Tongue (tissue), 2 donors: ENCODE results near the gene IL13. TPM values are rescaled to one million over a fixed set of nuclear protein-coding genes. Genes with fewer than 3 reads are reported as not detected.
"Not testable (repeated sequence)": the region's sequence is repeated elsewhere in the genome, so short reads cannot be mapped to it uniquely, and the experiment has no call there.

Experiments
- DNase-seq: peaks from one replicate; pipeline ENCODE4 v3.0.0-alpha.2; 2015
- total RNA-seq: library from RNA; depleted of rRNA; stranded (reverse); fragments of >200 nt; gene quantifications from one replicate; pipeline ENCODE4 v1.2.3, GENCODE V29; 2014

IL13 gene
- total RNA-seq, 1 donor from 2014 or later = not detected

- DNase-seq = no peak
These were observed 32.2 kb downstream of the IL13 start for GRCh38 chr5:132690156-132690555.

GRCh38 chr5:132691755-132692631 lies 34.0 kb downstream of the IL13 start:
- not testable (repeated sequence) for DNase-seq

GRCh38 chr5:132692632-132692967 lies 34.6 kb downstream of the IL13 start:
- no peak for DNase-seq

- DNase-seq = no peak
These were observed 38.0 kb downstream of the IL13 start for GRCh38 chr5:132695956-132696355.

GRCh38 chr5:132704875-132705274 lies 46.9 kb downstream of the IL13 start:
- no peak for DNase-seq

GRCh38 chr5:132708645-132709044 lies 50.7 kb downstream of the IL13 start:
- DNase-seq = no peak

Other genes with a start within 250 kb of the IL13 start
- 10.7 TPM for gene IRF1, start 167.4 kb upstream of the IL13 start, total RNA-seq
- not detected for gene IL5, start 114.7 kb upstream of the IL13 start, total RNA-seq
- gene RAD50, start 101.2 kb upstream of the IL13 start, total RNA-seq = 48.8 TPM
- gene IL4, start 15.8 kb downstream of the IL13 start, total RNA-seq = not detected
- 7.0 TPM for gene KIF3A, start 79.4 kb downstream of the IL13 start, total RNA-seq
- not detected for gene CCNI2, start 89.3 kb downstream of the IL13 start, total RNA-seq
- gene SEPTIN8, start 119.1 kb downstream of the IL13 start, total RNA-seq = 43.5 TPM
- gene SOWAHA, start 155.1 kb downstream of the IL13 start, total RNA-seq = 0.10 TPM
- 2.9 TPM for gene SHROOM1, start 172.5 kb downstream of the IL13 start, total RNA-seq
- gene GDF9, start 208.3 kb downstream of the IL13 start, total RNA-seq = 1.7 TPM
- gene UQCRQ, start 208.5 kb downstream of the IL13 start, total RNA-seq = 176 TPM
- 2.3 TPM for gene LEAP2, start 215.5 kb downstream of the IL13 start, total RNA-seq